K562 (cell line): Measurements from ENCODE around the gene WDR18. TPM values are rescaled to one million over a fixed set of nuclear protein-coding genes. Genes with fewer than 3 reads are reported as not detected.

Experiments
- ARID1B ChIP-seq: fragments of 450-650 bp; IDR thresholded peaks from 2 replicates; pipeline ENCODE4 v1.6.1; 2016; ENCODE audit warnings: antibody characterized with exemption, mild to moderate bottlenecking, inconsistent platforms
- BCL6 ChIP-seq: fragments of 250-450 bp; sonication (Bioruptor Pico); IDR thresholded peaks from 2 replicates; pipeline ENCODE4 v1.4.0; 2020
- CTBP1 ChIP-seq: fragments of 450-650 bp; IDR thresholded peaks from 2 replicates; pipeline ENCODE4 v1.6.1; 2016; ENCODE audit warnings: borderline replicate concordance
- DDX20 ChIP-seq: fragments of 450-650 bp; IDR thresholded peaks from 2 replicates; pipeline ENCODE4 v1.6.1; 2016; ENCODE audit warnings: missing genetic modification characterization, low read depth, mild to moderate bottlenecking, missing compliant biosample characterization, moderate library complexity
- FOSL1 ChIP-seq: fragments of 200-800 bp; sonication (Bioruptor generic); conservative IDR thresholded peaks from 2 replicates; pipeline ENCODE4 v1.6.1; 2016; ENCODE audit warnings: missing genetic modification characterization, missing compliant biosample characterization
- FOXA3 ChIP-seq, 2 experiments: fragments of 450-650 bp in 1 of 2; sonication (generic) in 1 of 2; formaldehyde crosslinking; IDR thresholded peaks in 1 of 2; conservative IDR thresholded peaks in 1 of 2; 2 replicates each; pipeline versions ENCODE4 v1.4.0 to v1.8.0; 2020 to 2022; ENCODE audit warnings: mild to moderate bottlenecking in 2 of 2, missing genetic modification reagents in 1 of 2
- GABPB2 ChIP-seq: fragments of 250-450 bp; sonication (Bioruptor Pico); conservative IDR thresholded peaks from 2 replicates; pipeline ENCODE4 v1.5.1; 2021; ENCODE audit warnings: mild to moderate bottlenecking
- GATA2 ChIP-seq: sonication (generic); formaldehyde crosslinking; IDR thresholded peaks from 2 replicates; pipeline ENCODE4 v1.4.0; 2020; ENCODE audit warnings: mild to moderate bottlenecking, missing genetic modification reagents
- ILF3 ChIP-seq: fragments of 450-650 bp; IDR thresholded peaks from 2 replicates; pipeline ENCODE4 v1.6.1; 2018; ENCODE audit warnings: antibody characterized with exemption, mild to moderate bottlenecking, moderate library complexity, borderline replicate concordance
- MED1 ChIP-seq: sonication (generic); formaldehyde crosslinking; IDR thresholded peaks from 2 replicates; pipeline ENCODE4 v1.8.1; 2023; ENCODE audit warnings: missing genetic modification reagents, borderline replicate concordance
- NCOA2 ChIP-seq, 2 experiments: fragments of 450-650 bp; IDR thresholded peaks; 2 replicates each; pipeline ENCODE4 v1.6.1; 2018; ENCODE audit warnings: mild to moderate bottlenecking in 2 of 2, moderate library complexity in 1 of 2; ENCODE audit not compliant: partially characterized antibody in 2 of 2
- RAD51 ChIP-seq: fragments of 450-650 bp; IDR thresholded peaks from 2 replicates; pipeline ENCODE4 v1.7.1; 2016; ENCODE audit warnings: low read depth, mild to moderate bottlenecking, borderline replicate concordance
- RHOXF2B ChIP-seq: fragments of 250-450 bp; sonication (Bioruptor Pico); conservative IDR thresholded peaks from 2 replicates; pipeline ENCODE4 v1.5.1; 2021
- SAFB ChIP-seq: fragments of 200-400 bp; formaldehyde crosslinking; IDR thresholded peaks from 2 replicates; pipeline ENCODE4 v1.6.1; 2017; ENCODE audit warnings: low read depth, low read length, borderline replicate concordance
- SLC30A9 ChIP-seq: fragments of 250-450 bp; sonication (Bioruptor Pico); IDR thresholded peaks from 2 replicates; pipeline ENCODE4 v1.8.0; 2022; ENCODE audit warnings: mild to moderate bottlenecking, moderate library complexity
- SMAD4 ChIP-seq: fragments of 250-450 bp; sonication (Bioruptor Pico); conservative IDR thresholded peaks from 2 replicates; pipeline ENCODE4 v1.8.0; 2021; ENCODE audit warnings: inconsistent platforms, mild to moderate bottlenecking, moderate library complexity
- SMARCE1 ChIP-seq: fragments of 450-650 bp; IDR thresholded peaks from 2 replicates; pipeline ENCODE4 v1.7.1; 2016; ENCODE audit warnings: mild to moderate bottlenecking
- STAT5B ChIP-seq: fragments of 250-450 bp; sonication (Bioruptor Pico); IDR thresholded peaks from 2 replicates; pipeline ENCODE4 v1.8.0; 2021; ENCODE audit warnings: mild to moderate bottlenecking, inconsistent platforms
- YY1 ChIP-seq, 3 experiments: IDR thresholded peaks; 2 replicates each; pipeline ENCODE4 v1.6.1; 2011; ENCODE audit warnings: low read length in 2 of 3, mild to moderate bottlenecking in 2 of 3, moderate library complexity in 2 of 3, borderline replicate concordance in 1 of 3, control low read depth in 1 of 3, low read depth in 1 of 3; ENCODE audit not compliant: insufficient read depth in 3 of 3, insufficient replicate concordance in 2 of 3, control insufficient read depth in 1 of 3, insufficient read length in 1 of 3; ENCODE audit errors: extremely low read depth in 1 of 3
- ZNF124 ChIP-seq: sonication (generic); formaldehyde crosslinking; IDR thresholded peaks from 2 replicates; pipeline ENCODE4 v1.8.1; 2022; ENCODE audit warnings: missing genetic modification reagents
- ZNF133 ChIP-seq: fragments of 250-450 bp; sonication (Bioruptor Pico); IDR thresholded peaks from 2 replicates; pipeline ENCODE4 v1.4.0; 2020; ENCODE audit warnings: mild to moderate bottlenecking
- ZNF212 ChIP-seq: fragments of 450-650 bp; formaldehyde crosslinking; IDR thresholded peaks from 2 replicates; pipeline ENCODE4 v1.4.0; 2020; ENCODE audit warnings: mild to moderate bottlenecking
- ZNF23 ChIP-seq: fragments of 250-450 bp; sonication (Bioruptor Pico); IDR thresholded peaks from 2 replicates; pipeline ENCODE4 v1.4.0; 2020; ENCODE audit warnings: mild to moderate bottlenecking
- polyA plus RNA-seq, 8 experiments: library from polyadenylated mRNA; depleted of rRNA in 4 of 8; stranded (reverse) in 5 of 8; unstranded in 3 of 8; fragments of >200 nt; fragmentation: Nextera tagmentation in 2 of 8; fragmentation: Illumina TruSeq in 1 of 8; extraction: Ambion mirVana in 2 of 8; extraction: Trizol in 1 of 8; gene quantifications; 2 replicates each; pipeline versions ENCODE4 v1.2.1 to v1.2.3, GENCODE V29; 2011 to 2014; ENCODE audit warnings: inconsistent platforms in 1 of 8, missing spikeins in 1 of 8
- total RNA-seq, 7 experiments: library from RNA; depleted of rRNA in 6 of 7; stranded (reverse); fragments of >200 nt in 6 of 7; fragmentation: Illumina TruSeq in 2 of 7; extraction: Trizol in 2 of 7; gene quantifications; 2 replicates each; pipeline versions ENCODE4 v1.2.1 to v1.2.3, GENCODE V29; 2011 to 2021; ENCODE audit warnings: low replicate concordance in 1 of 7
- TF ChIP-seq, protein P1 (sequence below): sonication (generic); IDR thresholded peaks from 2 replicates; pipeline ENCODE4 v1.6.1; 2016
- TF ChIP-seq, protein P2 (sequence below), 3 experiments: IDR thresholded peaks in 2 of 3; conservative IDR thresholded peaks in 1 of 3; 2 replicates each; pipeline ENCODE4 v1.5.1; 2011 to 2012; ENCODE audit warnings: low read length in 3 of 3, mild to moderate bottlenecking in 3 of 3, control low read depth in 2 of 3, improper control_type of control experiment in 1 of 3, inconsistent platforms in 1 of 3, low read depth in 1 of 3, mixed read lengths in 1 of 3, moderate library complexity in 1 of 3; ENCODE audit not compliant: insufficient read depth in 2 of 3
- TF ChIP-seq, protein P3 (sequence below): fragments of 250-450 bp; sonication (Bioruptor Pico); IDR thresholded peaks from 2 replicates; pipeline ENCODE4 v1.4.0; 2020

Gene WDR18
- total and polyA plus RNA-seq, 9 of the 15 experiments (the other 6 are each of a cell fraction or from before 2014, with no cell fraction given) = 0.65 to 181 (median 30.1) TPM

GRCh38 chr19:996051-996838, 12.1 kb downstream of the WDR18 start (continued):
- TF ChIP-seq, protein P1, sequence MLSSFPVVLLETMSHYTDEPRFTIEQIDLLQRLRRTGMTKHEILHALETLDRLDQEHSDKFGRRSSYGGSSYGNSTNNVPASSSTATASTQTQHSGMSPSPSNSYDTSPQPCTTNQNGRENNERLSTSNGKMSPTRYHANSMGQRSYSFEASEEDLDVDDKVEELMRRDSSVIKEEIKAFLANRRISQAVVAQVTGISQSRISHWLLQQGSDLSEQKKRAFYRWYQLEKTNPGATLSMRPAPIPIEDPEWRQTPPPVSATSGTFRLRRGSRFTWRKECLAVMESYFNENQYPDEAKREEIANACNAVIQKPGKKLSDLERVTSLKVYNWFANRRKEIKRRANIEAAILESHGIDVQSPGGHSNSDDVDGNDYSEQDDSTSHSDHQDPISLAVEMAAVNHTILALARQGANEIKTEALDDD = no peak
- TF ChIP-seq SMAD4 (peak; percentile 50), MED1 (CRISPR knock-in tag) (no peak), ILF3 (no peak), FOXA3 (CRISPR knock-in tag; conservative IDR thresholded peaks at IDR 0.05 in 1 of 2, IDR thresholded peaks at IDR 0.05 in 1 of 2) (no peak), CTBP1 (peak; percentile 60; the same call in 1 of the 2 replicates), ZNF133 (no peak), DDX20 (tag) (no peak), ZNF124 (CRISPR knock-in tag) (no peak), RAD51 (no peak), ZNF212 (no peak), STAT5B (no peak), ARID1B (peak; percentile 49), YY1 (IDR thresholded peaks at IDR 0.05; ENCODE audit: borderline replicate concordance in 1 of 3, control insufficient read depth in 1 of 3, extremely low read depth in 1 of 3, insufficient read depth in 3 of 3, insufficient read length in 1 of 3, insufficient replicate concordance in 2 of 3, low read depth in 1 of 3, low read length in 2 of 3) (no peak), NCOA2 (IDR thresholded peaks at IDR 0.05; ENCODE audit: partially characterized antibody in 2 of 2) (no peak), SMARCE1 (peak; percentile 28; the same call in 1 of the 2 replicates), SLC30A9 (CRISPR knock-in tag) (no peak), GATA2 (CRISPR knock-in tag) (no peak), SAFB (no peak), RHOXF2B (CRISPR knock-in tag) (no peak), BCL6 (no peak), FOSL1 (tag) (no peak; the same call in 1 of the 2 replicates), GABPB2 (no peak), ZNF23 (CRISPR knock-in tag) (no peak)
- TF ChIP-seq, protein P2, sequence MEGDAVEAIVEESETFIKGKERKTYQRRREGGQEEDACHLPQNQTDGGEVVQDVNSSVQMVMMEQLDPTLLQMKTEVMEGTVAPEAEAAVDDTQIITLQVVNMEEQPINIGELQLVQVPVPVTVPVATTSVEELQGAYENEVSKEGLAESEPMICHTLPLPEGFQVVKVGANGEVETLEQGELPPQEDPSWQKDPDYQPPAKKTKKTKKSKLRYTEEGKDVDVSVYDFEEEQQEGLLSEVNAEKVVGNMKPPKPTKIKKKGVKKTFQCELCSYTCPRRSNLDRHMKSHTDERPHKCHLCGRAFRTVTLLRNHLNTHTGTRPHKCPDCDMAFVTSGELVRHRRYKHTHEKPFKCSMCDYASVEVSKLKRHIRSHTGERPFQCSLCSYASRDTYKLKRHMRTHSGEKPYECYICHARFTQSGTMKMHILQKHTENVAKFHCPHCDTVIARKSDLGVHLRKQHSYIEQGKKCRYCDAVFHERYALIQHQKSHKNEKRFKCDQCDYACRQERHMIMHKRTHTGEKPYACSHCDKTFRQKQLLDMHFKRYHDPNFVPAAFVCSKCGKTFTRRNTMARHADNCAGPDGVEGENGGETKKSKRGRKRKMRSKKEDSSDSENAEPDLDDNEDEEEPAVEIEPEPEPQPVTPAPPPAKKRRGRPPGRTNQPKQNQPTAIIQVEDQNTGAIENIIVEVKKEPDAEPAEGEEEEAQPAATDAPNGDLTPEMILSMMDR (IDR thresholded peaks at IDR 0.05 in 2 of 3, conservative IDR thresholded peaks at IDR 0.05 in 1 of 3; ENCODE audit: insufficient read depth in 2 of 3, low read depth in 1 of 3, low read length in 3 of 3) = 0 out of 6 replicates have a peak, but pooled peaks of 1 of the 3 experiments have one; percentile 1
- TF ChIP-seq, protein P3, sequence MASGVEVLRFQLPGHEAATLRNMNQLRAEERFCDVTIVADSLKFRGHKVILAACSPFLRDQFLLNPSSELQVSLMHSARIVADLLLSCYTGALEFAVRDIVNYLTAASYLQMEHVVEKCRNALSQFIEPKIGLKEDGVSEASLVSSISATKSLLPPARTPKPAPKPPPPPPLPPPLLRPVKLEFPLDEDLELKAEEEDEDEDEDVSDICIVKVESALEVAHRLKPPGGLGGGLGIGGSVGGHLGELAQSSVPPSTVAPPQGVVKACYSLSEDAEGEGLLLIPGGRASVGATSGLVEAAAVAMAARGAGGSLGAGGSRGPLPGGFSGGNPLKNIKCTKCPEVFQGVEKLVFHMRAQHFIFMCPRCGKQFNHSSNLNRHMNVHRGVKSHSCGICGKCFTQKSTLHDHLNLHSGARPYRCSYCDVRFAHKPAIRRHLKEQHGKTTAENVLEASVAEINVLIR = peak; percentile 60; the same call in 1 of the 2 replicates
